EL (cell line): ENCODE measurements around the gene PDE4A.
A peak's percentile ranks its signal among the peaks of the same experiment; 100 is the strongest.
"Not testable (repeated sequence)": the region's sequence is repeated elsewhere in the genome, so short reads cannot be mapped to it uniquely, and the experiment has no call there.

Experiments used
- DNase-seq: peaks from one replicate; pipeline ENCODE4 v3.0.0-alpha.2; 2016

Gene PDE4A

DNA sequence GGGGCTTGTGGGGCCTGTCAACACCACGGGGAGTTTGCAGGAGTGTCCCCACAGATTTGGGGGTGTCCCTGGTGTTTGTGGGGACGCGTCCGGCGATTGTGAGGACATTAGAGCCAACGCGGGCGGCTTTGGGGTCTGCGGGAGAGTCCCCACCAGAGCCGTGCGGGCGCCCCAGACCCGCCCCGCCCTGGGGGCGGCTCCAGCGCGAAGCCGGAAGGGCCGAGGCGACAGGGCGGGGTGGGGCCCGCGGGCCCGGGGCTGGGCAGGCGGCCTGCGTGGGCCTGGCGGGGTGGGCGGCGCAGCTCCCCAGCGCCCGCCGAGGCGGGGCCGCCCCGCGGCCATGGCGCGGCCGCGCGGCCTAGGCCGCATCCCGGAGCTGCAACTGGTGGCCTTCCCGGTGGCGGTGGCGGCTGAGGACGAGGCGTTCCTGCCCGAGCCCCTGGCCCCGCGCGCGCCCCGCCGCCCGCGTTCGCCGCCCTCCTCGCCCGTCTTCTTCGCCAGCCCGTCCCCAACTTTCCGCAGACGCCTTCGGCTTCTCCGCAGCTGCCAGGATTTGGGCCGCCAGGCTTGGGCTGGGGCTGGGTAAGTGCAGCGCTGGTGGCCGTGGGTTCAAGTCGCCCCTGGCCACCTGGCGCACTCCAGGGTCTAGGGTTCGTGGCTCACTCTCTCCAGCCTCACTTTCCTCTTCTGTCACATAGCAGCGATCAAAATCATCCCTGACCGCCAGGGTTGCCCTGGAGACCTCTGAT, 10.3 kb downstream of the PDE4A start:
- DNase-seq = no peak

DNA sequence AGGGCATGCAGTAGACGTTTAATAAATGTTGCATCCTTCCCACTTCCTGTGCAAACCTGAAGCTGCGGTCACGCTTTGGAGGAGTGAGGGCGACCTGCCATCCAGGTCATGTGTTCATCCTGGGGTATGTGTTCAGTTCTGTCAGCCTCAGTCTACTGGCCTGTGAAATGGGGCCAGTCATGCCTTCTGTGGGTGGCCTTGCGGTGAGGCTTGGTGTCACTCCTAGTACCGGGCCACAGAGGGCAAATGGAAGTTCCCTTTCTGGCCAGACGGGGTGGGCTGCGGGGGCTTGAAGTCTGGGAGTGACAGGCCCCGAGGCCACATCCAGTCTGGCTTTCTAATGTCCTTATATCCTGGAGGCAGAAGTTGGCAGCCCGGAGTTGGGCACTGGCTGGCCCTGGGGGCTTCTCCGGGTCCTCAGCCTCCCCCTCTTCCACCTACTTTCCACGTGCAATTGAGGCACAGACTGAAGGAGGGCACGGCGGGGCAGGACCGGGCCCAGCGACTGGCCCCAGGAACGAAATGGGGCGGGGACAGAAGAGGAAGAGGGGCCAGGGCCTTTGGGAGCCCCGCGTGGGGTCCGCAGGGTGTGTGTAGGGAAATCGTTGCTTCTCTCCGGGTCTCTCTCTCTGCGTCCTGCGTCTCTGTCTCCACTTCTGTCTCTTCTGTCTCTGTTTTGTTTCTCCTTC, 11.1 kb downstream of the PDE4A start:
- DNase-seq = no peak

- peak; percentile 55 for DNase-seq
These were observed 11.8 kb downstream of the PDE4A start for GRCh38 chr19:10431943-10432735.

GRCh38 chr19:10432736-10433130, 12.4 kb downstream of the PDE4A start:
- DNase-seq = no peak

GRCh38 chr19:10433131-10433536, 12.8 kb downstream of the PDE4A start:
- no peak for DNase-seq

DNA sequence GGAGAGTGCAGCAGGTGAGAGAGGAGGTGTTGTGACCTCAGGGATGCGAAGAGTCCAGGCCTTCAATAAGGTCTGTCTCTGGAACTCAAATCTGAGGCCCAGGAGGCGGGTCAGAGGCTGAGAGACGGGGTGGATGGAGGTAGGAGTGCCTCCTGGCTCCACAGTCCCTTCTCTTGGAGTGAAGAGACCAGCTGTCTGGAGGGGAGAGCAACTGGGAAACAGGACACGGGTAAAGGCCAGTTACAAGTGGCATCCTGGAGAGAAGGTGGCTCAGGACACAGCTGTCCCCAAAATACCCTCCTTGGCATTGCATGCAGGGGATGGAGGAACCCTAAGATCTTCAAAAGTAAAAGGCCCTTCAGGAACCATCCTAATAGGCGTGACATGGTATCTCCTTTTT, 19.2 kb downstream of the PDE4A start:
- DNase-seq = no peak

DNA sequence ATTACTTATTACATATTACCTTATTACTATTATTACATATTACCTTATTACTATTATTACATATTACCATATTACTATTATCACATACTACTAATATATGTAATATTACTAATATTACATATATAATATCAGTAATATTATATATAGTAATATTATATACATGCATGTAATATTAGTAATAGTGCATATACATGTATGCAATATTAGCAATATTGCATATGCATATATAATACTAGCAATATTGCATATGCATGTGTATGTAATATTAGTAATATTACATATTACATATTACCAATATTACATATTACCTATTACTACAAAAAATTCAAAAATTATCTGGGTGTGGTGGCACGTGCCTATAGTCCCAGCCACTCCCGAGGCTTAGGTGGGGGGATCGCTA, 22.4 kb downstream of the PDE4A start:
- DNase-seq = no peak

DNA sequence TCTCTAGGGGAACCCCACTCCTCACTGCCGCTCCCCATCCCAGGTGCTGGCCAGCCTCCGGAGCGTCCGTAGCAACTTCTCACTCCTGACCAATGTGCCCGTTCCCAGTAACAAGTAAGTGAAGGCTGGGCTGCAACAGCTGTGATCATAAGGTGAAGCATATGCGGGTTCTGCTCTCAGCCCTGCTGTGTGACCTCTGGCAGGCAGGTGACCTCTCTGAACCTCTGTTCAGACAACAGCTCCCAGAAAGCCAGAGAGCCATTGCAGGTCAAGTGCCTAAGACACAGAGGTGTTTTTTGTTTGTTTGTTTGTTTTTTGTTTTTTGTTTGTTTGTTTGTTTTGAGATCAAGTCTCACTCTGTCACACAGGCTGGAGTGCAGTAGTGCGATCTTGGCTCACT, 28.7 kb downstream of the PDE4A start:
- no peak for DNase-seq

- DNase-seq = no peak
These were observed 30.0 kb downstream of the PDE4A start for GRCh38 chr19:10450191-10450852.

DNA sequence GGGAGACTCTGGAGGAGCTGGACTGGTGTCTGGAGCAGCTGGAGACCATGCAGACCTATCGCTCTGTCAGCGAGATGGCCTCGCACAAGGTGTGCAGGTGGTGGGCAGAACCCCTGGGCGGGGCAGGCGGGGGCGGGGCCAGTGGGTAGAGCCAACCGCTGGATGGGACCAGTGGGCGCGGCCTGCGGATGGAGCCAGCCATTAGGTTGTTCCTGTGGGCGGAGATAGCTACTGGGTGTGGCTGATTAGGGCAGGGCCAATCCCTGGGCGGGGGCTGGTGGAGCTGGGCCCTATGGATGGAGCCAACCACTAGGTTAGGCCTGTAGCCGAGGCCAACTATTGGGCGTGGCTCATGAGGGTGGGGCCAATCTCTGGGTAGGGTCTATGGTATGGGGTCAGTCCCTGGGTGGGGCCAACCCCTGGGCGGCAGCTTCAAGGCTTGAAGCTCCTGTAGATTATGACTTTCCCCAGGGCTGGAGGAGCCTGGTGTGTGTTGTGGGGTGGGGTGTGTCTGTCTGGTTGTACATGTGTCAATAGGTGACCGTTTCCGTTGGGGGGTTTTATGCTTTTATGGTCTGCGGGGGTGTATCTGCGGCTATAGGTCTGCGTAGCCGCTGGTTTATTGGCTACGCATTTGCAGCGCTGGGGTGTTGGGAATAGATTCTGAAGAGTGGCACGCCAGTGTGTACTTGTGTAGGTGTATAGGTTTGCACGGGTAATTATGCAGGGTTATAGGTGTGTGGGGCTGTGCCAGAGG, 30.7 kb downstream of the PDE4A start:
- DNase-seq = no peak

DNA sequence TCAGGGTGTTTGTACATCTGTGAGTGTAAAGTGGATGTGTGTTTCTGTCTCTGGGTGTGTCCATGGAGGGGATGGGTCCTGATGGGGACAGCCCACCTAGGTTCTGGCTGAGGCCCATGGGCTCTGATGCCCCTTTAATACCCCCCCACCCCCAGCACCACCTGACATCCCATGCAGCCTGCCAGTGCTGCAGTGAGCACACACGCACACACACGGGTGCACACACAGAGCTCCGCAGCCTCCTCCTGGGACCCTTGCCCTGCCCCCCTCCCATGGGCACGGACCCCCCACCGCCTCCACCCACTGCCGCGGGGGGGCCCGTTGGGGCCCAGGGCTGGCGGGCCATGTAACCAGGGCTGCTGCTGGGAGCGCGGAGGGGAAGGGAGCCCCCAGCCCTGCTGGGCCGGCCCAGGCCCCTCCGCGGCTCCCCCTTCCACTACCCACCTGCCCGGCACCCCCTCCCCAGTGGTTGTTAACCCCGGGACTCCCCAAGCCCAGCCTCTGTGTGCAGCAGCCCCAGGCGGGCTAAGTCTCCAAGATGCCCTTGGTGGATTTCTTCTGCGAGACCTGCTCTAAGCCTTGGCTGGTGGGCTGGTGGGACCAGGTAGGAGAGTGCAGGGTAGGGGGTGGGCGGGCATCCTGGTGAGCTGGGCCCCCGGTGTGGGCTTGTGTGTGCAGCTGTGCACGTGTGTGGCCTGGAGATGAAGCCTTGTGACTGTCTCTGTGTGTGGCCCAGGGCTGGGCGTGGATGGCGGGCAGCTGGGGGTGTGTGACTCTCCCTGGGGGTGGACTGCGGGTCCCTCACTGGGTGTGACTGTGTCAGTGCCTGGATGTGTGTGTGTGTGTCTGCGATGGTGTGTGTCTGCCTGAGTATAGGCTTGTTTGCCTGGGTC, 32.6 kb downstream of the PDE4A start:
- no peak for DNase-seq

DNA sequence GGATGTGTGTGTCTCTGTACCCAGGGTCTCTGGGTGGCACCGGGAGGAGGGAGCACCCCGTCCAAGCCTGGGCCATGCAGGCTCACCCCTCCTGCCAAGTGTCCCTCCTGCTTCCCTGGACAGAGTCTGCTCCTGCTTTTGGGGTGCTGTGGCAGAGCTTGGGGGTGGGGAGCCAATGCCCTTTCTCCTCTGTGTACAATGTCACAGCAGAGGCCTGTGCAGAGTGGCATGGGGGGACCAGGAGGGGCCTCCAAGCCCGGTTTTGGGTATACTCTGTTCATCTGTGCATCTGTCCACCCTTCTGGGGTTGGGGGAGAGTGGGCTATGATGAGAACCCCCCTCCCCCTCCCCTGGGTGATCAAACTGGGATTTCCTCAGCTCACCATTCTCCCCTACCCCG, 33.5 kb downstream of the PDE4A start:
- no peak for DNase-seq

GRCh38 chr19:10454267-10454666, 33.9 kb downstream of the PDE4A start:
- DNase-seq = no peak

DNA sequence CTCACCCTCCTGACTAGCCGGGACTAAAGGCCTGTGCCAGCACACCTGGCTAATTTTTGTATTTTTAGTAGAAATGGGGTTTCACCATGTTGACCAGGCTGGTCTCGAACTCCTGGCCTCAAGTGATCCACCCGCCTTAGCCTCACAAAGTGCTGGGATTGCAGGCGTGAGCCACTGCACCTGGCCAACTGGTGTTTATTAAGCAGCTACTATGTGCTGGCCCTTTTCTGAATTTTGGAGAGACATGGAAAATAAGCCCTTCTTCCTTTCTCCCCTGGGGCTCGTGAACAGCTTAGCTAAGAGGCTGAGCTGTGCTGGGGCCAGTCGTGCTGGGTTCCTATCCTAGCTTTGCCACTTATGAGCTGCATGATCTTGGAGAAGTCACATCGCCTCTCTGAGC, 38.4 kb downstream of the PDE4A start:
- DNase-seq = not testable (repeated sequence)

GRCh38 chr19:10460714-10461046, 40.3 kb downstream of the PDE4A start:
- DNase-seq = no peak

DNA sequence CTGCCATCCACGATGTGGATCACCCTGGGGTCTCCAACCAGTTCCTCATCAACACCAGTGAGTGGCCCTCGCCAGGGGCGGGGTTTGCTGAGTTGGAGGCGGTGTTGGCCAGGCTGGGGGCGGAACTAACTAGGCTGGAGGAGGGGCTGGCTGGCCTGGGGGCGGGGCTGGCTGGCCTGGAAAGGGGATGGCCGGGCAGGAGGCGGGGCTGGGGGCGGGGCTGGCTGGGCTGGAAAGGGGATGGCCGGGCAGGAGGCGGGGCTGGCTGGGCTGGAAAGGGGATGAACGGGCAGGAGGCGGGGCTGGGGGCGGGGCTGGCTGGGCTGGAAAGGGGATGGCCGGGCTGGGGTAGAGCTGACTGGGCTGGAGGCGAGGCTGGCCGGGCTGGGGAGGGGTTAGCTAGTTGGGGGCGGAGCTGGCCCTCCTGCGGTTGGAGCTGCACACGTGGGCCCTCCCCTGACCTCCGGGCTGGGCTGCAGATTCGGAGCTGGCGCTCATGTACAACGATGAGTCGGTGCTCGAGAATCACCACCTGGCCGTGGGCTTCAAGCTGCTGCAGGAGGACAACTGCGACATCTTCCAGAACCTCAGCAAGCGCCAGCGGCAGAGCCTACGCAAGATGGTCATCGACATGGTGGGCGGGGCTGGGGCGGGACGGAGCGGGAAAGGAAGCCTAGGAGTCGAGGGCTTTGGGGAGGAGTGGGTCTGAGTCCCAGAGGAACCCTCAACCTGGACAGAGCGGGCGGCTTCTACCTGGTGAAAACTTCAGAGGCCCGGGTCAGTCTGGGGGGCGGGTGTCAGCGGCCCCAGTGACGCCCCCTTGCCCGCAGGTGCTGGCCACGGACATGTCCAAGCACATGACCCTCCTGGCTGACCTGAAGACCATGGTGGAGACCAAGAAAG, 41.0 kb downstream of the PDE4A start:
- peak; percentile 91 for DNase-seq

- DNase-seq = not testable (repeated sequence)
These were observed 41.7 kb downstream of the PDE4A start for GRCh38 chr19:10462042-10462441.

- no peak for DNase-seq
These were observed 42.2 kb downstream of the PDE4A start for GRCh38 chr19:10462557-10462956.

- DNase-seq = no peak
These were observed 44.1 kb downstream of the PDE4A start for GRCh38 chr19:10464456-10464855.

DNA sequence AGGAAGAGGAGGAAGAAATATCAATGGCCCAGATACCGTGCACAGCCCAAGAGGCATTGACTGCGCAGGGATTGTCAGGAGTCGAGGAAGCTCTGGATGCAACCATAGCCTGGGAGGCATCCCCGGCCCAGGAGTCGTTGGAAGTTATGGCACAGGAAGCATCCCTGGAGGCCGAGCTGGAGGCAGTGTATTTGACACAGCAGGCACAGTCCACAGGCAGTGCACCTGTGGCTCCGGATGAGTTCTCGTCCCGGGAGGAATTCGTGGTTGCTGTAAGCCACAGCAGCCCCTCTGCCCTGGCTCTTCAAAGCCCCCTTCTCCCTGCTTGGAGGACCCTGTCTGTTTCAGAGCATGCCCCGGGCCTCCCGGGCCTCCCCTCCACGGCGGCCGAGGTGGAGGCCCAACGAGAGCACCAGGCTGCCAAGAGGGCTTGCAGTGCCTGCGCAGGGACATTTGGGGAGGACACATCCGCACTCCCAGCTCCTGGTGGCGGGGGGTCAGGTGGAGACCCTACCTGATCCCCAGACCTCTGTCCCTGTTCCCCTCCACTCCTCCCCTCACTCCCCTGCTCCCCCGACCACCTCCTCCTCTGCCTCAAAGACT, 46.9 kb downstream of the PDE4A start:
- DNase-seq = no peak
